Thyroid gland (tissue), 4 donors: Measurements from ENCODE around the gene PDE6C.

Experiments used
- POLR2A ChIP-seq, 2 donors: fragments of 450-650 bp; IDR thresholded peaks; one replicate each; pipeline ENCODE4 v1.6.1; 2017; ENCODE audit warnings: antibody characterized with exemption in 2 of 2, mild to moderate bottlenecking in 2 of 2, moderate library complexity in 1 of 2
- TF ChIP-seq, protein P1 (sequence below), 6 experiments: fragments of 200-600 bp in 3 of 6; fragments of 450-650 bp in 3 of 6; sonication (generic) in 3 of 6; IDR thresholded peaks; one replicate each; pipeline ENCODE4 v1.5.1; 2016 to 2019; ENCODE audit warnings: antibody characterized with exemption in 6 of 6, mild to moderate bottlenecking in 2 of 6, inconsistent platforms in 1 of 6, moderate library complexity in 1 of 6

DNA sequence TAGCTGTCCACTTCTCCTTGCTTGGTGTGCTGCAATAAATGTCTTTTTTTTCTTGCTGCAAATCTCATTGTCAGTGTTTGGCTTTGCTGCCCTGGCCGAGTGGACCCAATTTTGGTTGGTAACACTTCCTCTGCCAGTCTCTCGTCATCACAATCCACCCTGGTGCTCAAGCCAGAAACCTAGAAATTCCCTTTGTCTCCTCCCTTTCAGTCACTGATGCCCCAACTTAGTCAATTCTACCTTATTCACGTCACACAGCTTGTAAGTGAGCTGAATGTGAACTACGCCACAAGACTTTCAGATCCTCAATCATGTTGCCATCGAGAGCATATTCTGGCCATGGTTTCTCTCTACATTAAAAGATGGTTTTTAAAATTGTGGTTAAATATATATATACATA lies 103.0 kb downstream of the PDE6C start:
- TF ChIP-seq, protein P1, sequence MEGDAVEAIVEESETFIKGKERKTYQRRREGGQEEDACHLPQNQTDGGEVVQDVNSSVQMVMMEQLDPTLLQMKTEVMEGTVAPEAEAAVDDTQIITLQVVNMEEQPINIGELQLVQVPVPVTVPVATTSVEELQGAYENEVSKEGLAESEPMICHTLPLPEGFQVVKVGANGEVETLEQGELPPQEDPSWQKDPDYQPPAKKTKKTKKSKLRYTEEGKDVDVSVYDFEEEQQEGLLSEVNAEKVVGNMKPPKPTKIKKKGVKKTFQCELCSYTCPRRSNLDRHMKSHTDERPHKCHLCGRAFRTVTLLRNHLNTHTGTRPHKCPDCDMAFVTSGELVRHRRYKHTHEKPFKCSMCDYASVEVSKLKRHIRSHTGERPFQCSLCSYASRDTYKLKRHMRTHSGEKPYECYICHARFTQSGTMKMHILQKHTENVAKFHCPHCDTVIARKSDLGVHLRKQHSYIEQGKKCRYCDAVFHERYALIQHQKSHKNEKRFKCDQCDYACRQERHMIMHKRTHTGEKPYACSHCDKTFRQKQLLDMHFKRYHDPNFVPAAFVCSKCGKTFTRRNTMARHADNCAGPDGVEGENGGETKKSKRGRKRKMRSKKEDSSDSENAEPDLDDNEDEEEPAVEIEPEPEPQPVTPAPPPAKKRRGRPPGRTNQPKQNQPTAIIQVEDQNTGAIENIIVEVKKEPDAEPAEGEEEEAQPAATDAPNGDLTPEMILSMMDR (IDR thresholded peaks at IDR 0.05) = no peak
- no peak for TF ChIP-seq POLR2A (IDR thresholded peaks at IDR 0.05)
